Measurements from ENCODE around the gene AKNAD1. TPM values are rescaled to one million over a fixed set of nuclear protein-coding genes. Genes with fewer than 3 reads are reported as not detected.

AKNAD1 gene
- total and polyA plus RNA-seq, 2 experiments from 2014 or later = not detected

GRCh38 chr1:108847494-108847893, 9.4 kb downstream of the AKNAD1 start:
- no peaks in the 10 kb centered on the region for H3K36me3 ChIP-seq (ENCODE audit: low read depth)
- peaks cover 10% of the 10 kb centered on the region for H3K4me1 ChIP-seq (ENCODE audit: insufficient read depth)
- WGBS, 2 experiments (ENCODE audit: low coverage in 1 of 2, low lambda C conversion rate in 2 of 2, missing lambda C conversion rate in 2 of 2) = 46 to 73% methylated on average over 1 of the region's 1 CpG
- in situ Hi-C loops (cut with MboI) = no loop called here
- DNase-seq = no peak
- H3K4me3 ChIP-seq = no peak overlapping the region
- H3K9me3 ChIP-seq (ENCODE audit: low read depth) = no peaks in the 10 kb centered on the region
- H3K27ac ChIP-seq = no peak overlapping the region
- no peaks in the 10 kb centered on the region for H4K20me1 ChIP-seq (ENCODE audit: insufficient read depth)
- H3K4me2 ChIP-seq (ENCODE audit: unreplicated experiment) = no peak overlapping the region
- TF ChIP-seq EZH2 (IDR thresholded peaks at IDR 0.05; ENCODE audit: insufficient read depth, poor library complexity, severe bottlenecking) (no peak), EZH2phosphoT487 (IDR thresholded peaks at IDR 0.05; ENCODE audit: insufficient read depth, low read depth) (no peak)
- no peak overlapping the region for H2AFZ ChIP-seq
- H3K27me3 ChIP-seq (replicated peaks; ENCODE audit: insufficient read depth) = no peaks in the 10 kb centered on the region
- no peaks in the 10 kb centered on the region for H3F3A ChIP-seq (ENCODE audit: insufficient read depth)
- no peak overlapping the region for H3K9ac ChIP-seq
- H3K79me2 ChIP-seq (ENCODE audit: insufficient read depth) = no peaks in the 10 kb centered on the region
- no peaks in the 10 kb centered on the region for H3K9me2 ChIP-seq (ENCODE audit: insufficient read depth)

DNA sequence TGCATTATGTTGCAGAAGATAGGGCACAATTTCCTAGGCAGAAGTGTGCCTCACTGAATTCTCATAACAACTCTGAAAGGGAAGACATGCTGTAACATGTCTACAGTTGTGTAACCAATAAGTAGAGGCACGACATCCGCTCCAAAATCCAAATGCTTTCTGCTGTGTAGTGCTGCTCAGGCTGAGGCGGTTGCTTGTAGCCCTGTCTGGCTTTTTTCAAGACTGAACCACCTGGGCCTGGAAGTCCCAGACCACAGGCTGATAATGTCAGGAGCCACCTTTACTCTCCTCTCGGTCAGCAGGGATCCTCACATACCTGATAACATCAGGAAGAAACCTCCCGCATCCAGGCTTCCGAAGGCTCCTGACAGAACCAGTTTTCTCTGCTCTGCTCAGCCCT, 10.9 kb downstream of the AKNAD1 start:
- no peaks in the 10 kb centered on the region for H3K79me2 ChIP-seq (ENCODE audit: insufficient read depth)
- no peaks in the 10 kb centered on the region for H3K36me3 ChIP-seq (ENCODE audit: low read depth)
- H3K4me3 ChIP-seq = no peak overlapping the region
- H3K9ac ChIP-seq = no peak overlapping the region
- no peaks in the 10 kb centered on the region for H3F3A ChIP-seq (ENCODE audit: insufficient read depth)
- 68 to 72% methylated on average over 6 of the region's 6 CpGs for WGBS, 2 experiments (ENCODE audit: low coverage in 1 of 2, low lambda C conversion rate in 2 of 2, missing lambda C conversion rate in 2 of 2)
- H3K9me3 ChIP-seq (ENCODE audit: low read depth) = no peaks in the 10 kb centered on the region
- H3K27me3 ChIP-seq (replicated peaks; ENCODE audit: insufficient read depth) = no peaks in the 10 kb centered on the region
- H2AFZ ChIP-seq = no peak overlapping the region
- no peak for TF ChIP-seq EZH2 (IDR thresholded peaks at IDR 0.05; ENCODE audit: insufficient read depth, poor library complexity, severe bottlenecking)
- TF ChIP-seq EZH2phosphoT487 (IDR thresholded peaks at IDR 0.05; ENCODE audit: insufficient read depth, low read depth) = no peak
- H3K4me2 ChIP-seq (ENCODE audit: unreplicated experiment) = no peak overlapping the region
- no peak overlapping the region for H3K27ac ChIP-seq
- no peaks in the 10 kb centered on the region for H3K4me1 ChIP-seq (ENCODE audit: insufficient read depth)
- in situ Hi-C loops (cut with MboI) = no loop called here
- H3K9me2 ChIP-seq (ENCODE audit: insufficient read depth) = no peaks in the 10 kb centered on the region
- no peak for DNase-seq
- H4K20me1 ChIP-seq (ENCODE audit: insufficient read depth) = no peaks in the 10 kb centered on the region

DNA sequence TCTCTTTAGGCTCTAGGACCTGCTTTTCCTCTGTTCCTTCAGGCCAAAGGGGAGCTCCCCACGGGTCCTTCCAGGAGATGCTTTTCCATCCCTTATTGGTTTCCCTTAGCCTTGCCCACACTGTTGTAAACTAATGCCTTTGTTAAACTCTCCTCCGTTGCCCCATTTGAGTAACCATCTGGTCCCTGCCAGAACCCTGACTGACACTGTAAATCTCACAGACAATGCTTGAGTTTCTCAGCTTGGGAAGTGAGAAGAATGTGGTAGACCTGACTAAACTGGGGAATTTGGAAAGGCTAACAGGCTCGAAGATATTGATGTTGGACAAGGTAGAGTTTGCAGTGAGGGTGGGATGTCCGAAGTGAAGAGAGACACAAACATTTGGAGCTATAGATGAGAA, 11.4 kb downstream of the AKNAD1 start:
- no peaks in the 10 kb centered on the region for H3K79me2 ChIP-seq (ENCODE audit: insufficient read depth)
- no peak overlapping the region for H3K27ac ChIP-seq
- no peaks in the 10 kb centered on the region for H3F3A ChIP-seq (ENCODE audit: insufficient read depth)
- no peaks in the 10 kb centered on the region for H3K4me1 ChIP-seq (ENCODE audit: insufficient read depth)
- no peaks in the 10 kb centered on the region for H3K9me3 ChIP-seq (ENCODE audit: low read depth)
- H3K27me3 ChIP-seq (replicated peaks; ENCODE audit: insufficient read depth) = no peaks in the 10 kb centered on the region
- WGBS, 2 experiments (ENCODE audit: low coverage in 1 of 2, low lambda C conversion rate in 2 of 2, missing lambda C conversion rate in 2 of 2) = 68 to 75% methylated on average over 4 of the region's 4 CpGs
- no peak overlapping the region for H2AFZ ChIP-seq
- H3K4me2 ChIP-seq (ENCODE audit: unreplicated experiment) = no peak overlapping the region
- no peaks in the 10 kb centered on the region for H3K36me3 ChIP-seq (ENCODE audit: low read depth)
- no peaks in the 10 kb centered on the region for H3K9me2 ChIP-seq (ENCODE audit: insufficient read depth)
- no peak for TF ChIP-seq EZH2 (IDR thresholded peaks at IDR 0.05; ENCODE audit: insufficient read depth, poor library complexity, severe bottlenecking)
- TF ChIP-seq EZH2phosphoT487 (IDR thresholded peaks at IDR 0.05; ENCODE audit: insufficient read depth, low read depth) = no peak
- H4K20me1 ChIP-seq (ENCODE audit: insufficient read depth) = no peaks in the 10 kb centered on the region
- no peak overlapping the region for H3K9ac ChIP-seq
- in situ Hi-C loops (cut with MboI) = no loop called here
- H3K4me3 ChIP-seq = no peak overlapping the region
- no peak for DNase-seq

GRCh38 chr1:108843390-108844137, 13.3 kb downstream of the AKNAD1 start:
- WGBS, 2 experiments (ENCODE audit: low coverage in 1 of 2, low lambda C conversion rate in 2 of 2, missing lambda C conversion rate in 2 of 2) = 67 to 79% methylated on average over 3 of the region's 3 CpGs
- H4K20me1 ChIP-seq (ENCODE audit: insufficient read depth) = no peaks in the 10 kb centered on the region
- no peaks in the 10 kb centered on the region for H3K4me1 ChIP-seq (ENCODE audit: insufficient read depth)
- no peak overlapping the region for H3K27ac ChIP-seq
- no peaks in the 10 kb centered on the region for H3K36me3 ChIP-seq (ENCODE audit: low read depth)
- TF ChIP-seq EZH2phosphoT487 (IDR thresholded peaks at IDR 0.05; ENCODE audit: insufficient read depth, low read depth) = no peak
- no peak for TF ChIP-seq EZH2 (IDR thresholded peaks at IDR 0.05; ENCODE audit: insufficient read depth, poor library complexity, severe bottlenecking)
- H3K4me2 ChIP-seq (ENCODE audit: unreplicated experiment) = no peak overlapping the region
- H3K27me3 ChIP-seq (replicated peaks; ENCODE audit: insufficient read depth) = no peaks in the 10 kb centered on the region
- no peak for DNase-seq
- H3K79me2 ChIP-seq (ENCODE audit: insufficient read depth) = no peaks in the 10 kb centered on the region
- no peaks in the 10 kb centered on the region for H3K9me3 ChIP-seq (ENCODE audit: low read depth)
- in situ Hi-C loops (cut with MboI) = no loop called here
- no peak overlapping the region for H3K4me3 ChIP-seq
- H2AFZ ChIP-seq = no peak overlapping the region
- no peaks in the 10 kb centered on the region for H3F3A ChIP-seq (ENCODE audit: insufficient read depth)
- H3K9me2 ChIP-seq (ENCODE audit: insufficient read depth) = no peaks in the 10 kb centered on the region
- H3K9ac ChIP-seq = no peak overlapping the region

Measured in GM23248 (cell line).